K562 (cell line): ENCODE results near the gene VPS26A. TPM values are rescaled to one million over a fixed set of nuclear protein-coding genes. Genes with fewer than 3 reads are reported as not detected.

Experiments
- CBX8 ChIP-seq: fragments of 200-600 bp; sonication (generic); IDR thresholded peaks from 2 replicates; pipeline ENCODE4 v1.6.1; 2012; ENCODE audit warnings: borderline replicate concordance, mixed run types, low read depth, mild to moderate bottlenecking, moderate library complexity, mixed read lengths, low read length, control low read depth, inconsistent platforms; ENCODE audit not compliant: poor library complexity, severe bottlenecking; ENCODE audit errors: extremely low read depth
- CTBP1 ChIP-seq: fragments of 450-650 bp; IDR thresholded peaks from 2 replicates; pipeline ENCODE4 v1.6.1; 2016; ENCODE audit warnings: borderline replicate concordance
- E2F3 ChIP-seq: fragments of 250-450 bp; sonication (Bioruptor Pico); IDR thresholded peaks from 2 replicates; pipeline ENCODE4 v1.4.0; 2020; ENCODE audit warnings: mild to moderate bottlenecking
- GABPB2 ChIP-seq: fragments of 250-450 bp; sonication (Bioruptor Pico); conservative IDR thresholded peaks from 2 replicates; pipeline ENCODE4 v1.5.1; 2021; ENCODE audit warnings: mild to moderate bottlenecking
- GTF2E2 ChIP-seq: fragments of 200-800 bp; sonication (Bioruptor generic); IDR thresholded peaks from 2 replicates; pipeline ENCODE4 v1.6.1; 2016; ENCODE audit warnings: missing genetic modification characterization, missing compliant biosample characterization
- HNRNPK ChIP-seq: fragments of 200-400 bp; formaldehyde crosslinking; IDR thresholded peaks from one replicate; pipeline ENCODE4 v1.6.1; 2018; ENCODE audit warnings: mild to moderate bottlenecking, low read depth, low read length; ENCODE audit not compliant: poor library complexity, severe bottlenecking
- HOXB6 ChIP-seq: fragments of 250-450 bp; sonication (Bioruptor Pico); IDR thresholded peaks from 2 replicates; pipeline ENCODE4 v1.5.1; 2022; ENCODE audit warnings: mild to moderate bottlenecking, borderline replicate concordance
- JUN ChIP-seq, 2 experiments: sonication (generic) in 1 of 2; formaldehyde crosslinking in 1 of 2; IDR thresholded peaks; 2 replicates each; pipeline versions ENCODE4 v1.6.1 to v1.8.0; 2012 to 2022; ENCODE audit warnings: borderline replicate concordance in 2 of 2, mild to moderate bottlenecking in 2 of 2, improper control_type of control experiment in 1 of 2, low read depth in 1 of 2, low read length in 1 of 2, missing genetic modification reagents in 1 of 2
- MEF2D ChIP-seq: conservative IDR thresholded peaks from 2 replicates; pipeline ENCODE4 v1.6.1; 2016; ENCODE audit warnings: low read depth, missing genetic modification characterization, missing compliant biosample characterization
- MTF1 ChIP-seq: fragments of 250-450 bp; sonication (Bioruptor Pico); IDR thresholded peaks from 2 replicates; pipeline ENCODE4 v1.9.0; 2021; ENCODE audit warnings: moderate library complexity, mild to moderate bottlenecking, inconsistent platforms, borderline replicate concordance
- NFE2 ChIP-seq: IDR thresholded peaks from 2 replicates; pipeline ENCODE4 v1.6.1; 2014; ENCODE audit warnings: antibody characterized with exemption, low read depth
- NR2F6 ChIP-seq: fragments of 450-650 bp; formaldehyde crosslinking; IDR thresholded peaks from 2 replicates; pipeline ENCODE4 v1.4.0; 2020; ENCODE audit warnings: mild to moderate bottlenecking
- SETDB1 ChIP-seq: IDR thresholded peaks from one replicate; pipeline ENCODE4 v1.6.1; 2012; ENCODE audit warnings: low read length, control low read depth, inconsistent platforms
- SIN3B ChIP-seq: fragments of 450-650 bp; IDR thresholded peaks from 2 replicates; pipeline ENCODE4 v1.6.1; 2017; ENCODE audit warnings: low read depth, mild to moderate bottlenecking, moderate library complexity
- ZNF23 ChIP-seq: fragments of 250-450 bp; sonication (Bioruptor Pico); IDR thresholded peaks from 2 replicates; pipeline ENCODE4 v1.4.0; 2020; ENCODE audit warnings: mild to moderate bottlenecking
- polyA plus RNA-seq, 8 experiments: library from polyadenylated mRNA; depleted of rRNA in 4 of 8; stranded (reverse) in 5 of 8; unstranded in 3 of 8; fragments of >200 nt; fragmentation: Nextera tagmentation in 2 of 8; fragmentation: Illumina TruSeq in 1 of 8; extraction: Ambion mirVana in 2 of 8; extraction: Trizol in 1 of 8; gene quantifications; 2 replicates each; pipeline versions ENCODE4 v1.2.1 to v1.2.3, GENCODE V29; 2011 to 2014; ENCODE audit warnings: inconsistent platforms in 1 of 8, missing spikeins in 1 of 8
- total RNA-seq, 7 experiments: library from RNA; depleted of rRNA in 6 of 7; stranded (reverse); fragments of >200 nt in 6 of 7; fragmentation: Illumina TruSeq in 2 of 7; extraction: Trizol in 2 of 7; gene quantifications; 2 replicates each; pipeline versions ENCODE4 v1.2.1 to v1.2.3, GENCODE V29; 2011 to 2021; ENCODE audit warnings: low replicate concordance in 1 of 7
- TF ChIP-seq, protein P1 (sequence below): sonication (generic); IDR thresholded peaks from 2 replicates; pipeline ENCODE4 v1.6.1; 2016
- TF ChIP-seq, protein P2 (sequence below), 2 experiments: IDR thresholded peaks; 2 replicates each; pipeline ENCODE4 v1.6.1; 2011; ENCODE audit warnings: borderline replicate concordance in 1 of 2, control low read depth in 1 of 2, low read depth in 1 of 2, low read length in 1 of 2, mild to moderate bottlenecking in 1 of 2, mixed read lengths in 1 of 2, moderate library complexity in 1 of 2; ENCODE audit not compliant: insufficient read depth in 1 of 2, insufficient read length in 1 of 2, poor library complexity in 1 of 2, severe bottlenecking in 1 of 2; ENCODE audit errors: extremely low read depth in 1 of 2
- TF ChIP-seq, protein P3 (sequence below): fragments of 250-450 bp; sonication (Bioruptor Pico); IDR thresholded peaks from 2 replicates; pipeline ENCODE4 v1.8.0; 2022; ENCODE audit warnings: moderate library complexity, mild to moderate bottlenecking, inconsistent platforms
- TF ChIP-seq, protein P4 (sequence below): conservative IDR thresholded peaks from 2 replicates; pipeline ENCODE4 v1.6.1; 2011; ENCODE audit warnings: low read depth, mild to moderate bottlenecking, low read length; ENCODE audit not compliant: control insufficient read depth
- TF ChIP-seq, protein P5 (sequence below): fragments of 250-450 bp; sonication (Bioruptor Pico); IDR thresholded peaks from 2 replicates; pipeline ENCODE4 v1.9.0; 2021; ENCODE audit warnings: mild to moderate bottlenecking
- TF ChIP-seq, protein P6 (sequence below): fragments of 250-450 bp; sonication (Bioruptor Pico); IDR thresholded peaks from 2 replicates; pipeline ENCODE4 v1.5.0; 2022; ENCODE audit warnings: mild to moderate bottlenecking

Gene VPS26A
- total and polyA plus RNA-seq, 9 of the 15 experiments (the other 6 are each of a cell fraction or from before 2014, with no cell fraction given): 47.1 to 137 (median 69.3) TPM

DNA sequence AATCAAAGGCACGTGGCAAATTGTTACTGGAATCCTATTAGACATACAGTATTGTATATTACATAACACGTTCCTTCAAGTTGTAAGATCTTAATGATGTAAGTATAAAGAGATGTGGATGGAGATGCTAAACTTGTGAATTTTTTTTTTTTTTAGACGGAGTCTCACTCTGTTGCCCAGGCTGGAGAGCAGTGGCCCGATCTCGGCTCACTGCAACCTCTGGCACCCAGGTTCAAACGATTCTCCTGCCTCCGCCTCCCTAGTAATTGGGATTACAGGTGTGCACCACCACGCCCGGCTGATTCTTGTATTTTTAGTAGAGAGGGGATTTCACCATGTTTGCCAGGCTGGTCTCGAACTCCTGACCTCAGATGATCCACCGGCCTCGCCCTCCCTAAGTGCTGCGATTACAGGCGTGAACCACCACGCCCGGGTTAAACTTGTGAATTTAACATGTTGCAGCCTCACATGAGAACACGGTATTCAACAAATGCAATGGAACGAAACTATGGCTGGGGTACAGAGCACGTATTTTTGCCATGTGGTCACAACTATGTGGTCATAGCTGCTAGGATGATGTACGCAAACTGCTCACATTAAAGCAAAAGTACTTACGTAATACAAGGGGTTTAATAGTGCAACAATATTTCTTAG lies 55.2 kb downstream of the VPS26A start (continued):
- TF ChIP-seq CBX8: no peak
- TF ChIP-seq ZNF23 (CRISPR knock-in tag): no peak
- TF ChIP-seq GTF2E2 (tag): 0 out of 2 replicates have a peak, but pooled peaks have one; percentile 15
- TF ChIP-seq, protein P1, sequence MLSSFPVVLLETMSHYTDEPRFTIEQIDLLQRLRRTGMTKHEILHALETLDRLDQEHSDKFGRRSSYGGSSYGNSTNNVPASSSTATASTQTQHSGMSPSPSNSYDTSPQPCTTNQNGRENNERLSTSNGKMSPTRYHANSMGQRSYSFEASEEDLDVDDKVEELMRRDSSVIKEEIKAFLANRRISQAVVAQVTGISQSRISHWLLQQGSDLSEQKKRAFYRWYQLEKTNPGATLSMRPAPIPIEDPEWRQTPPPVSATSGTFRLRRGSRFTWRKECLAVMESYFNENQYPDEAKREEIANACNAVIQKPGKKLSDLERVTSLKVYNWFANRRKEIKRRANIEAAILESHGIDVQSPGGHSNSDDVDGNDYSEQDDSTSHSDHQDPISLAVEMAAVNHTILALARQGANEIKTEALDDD: no peak
- TF ChIP-seq SIN3B: no peak
- no peak for TF ChIP-seq MTF1 (CRISPR knock-in tag)
- no peak for TF ChIP-seq JUN (IDR thresholded peaks at IDR 0.05; ENCODE audit: borderline replicate concordance, low read depth, low read length)
- peak; percentile 69; the same call in 1 of the 2 replicates for TF ChIP-seq JUN (CRISPR knock-in tag; IDR thresholded peaks at IDR 0.05; ENCODE audit: borderline replicate concordance)
- no peak for TF ChIP-seq MEF2D
- TF ChIP-seq GABPB2 (CRISPR knock-in tag): no peak
- TF ChIP-seq, protein P2, sequence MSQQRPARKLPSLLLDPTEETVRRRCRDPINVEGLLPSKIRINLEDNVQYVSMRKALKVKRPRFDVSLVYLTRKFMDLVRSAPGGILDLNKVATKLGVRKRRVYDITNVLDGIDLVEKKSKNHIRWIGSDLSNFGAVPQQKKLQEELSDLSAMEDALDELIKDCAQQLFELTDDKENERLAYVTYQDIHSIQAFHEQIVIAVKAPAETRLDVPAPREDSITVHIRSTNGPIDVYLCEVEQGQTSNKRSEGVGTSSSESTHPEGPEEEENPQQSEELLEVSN (IDR thresholded peaks at IDR 0.05; ENCODE audit: borderline replicate concordance in 1 of 2, extremely low read depth in 1 of 2, insufficient read depth in 1 of 2, insufficient read length in 1 of 2, low read depth in 1 of 2, low read length in 1 of 2, poor library complexity in 1 of 2, severe bottlenecking in 1 of 2): no peak
- TF ChIP-seq NR2F6 (CRISPR knock-in tag): no peak
- no peak for TF ChIP-seq SETDB1
- no peak for TF ChIP-seq HNRNPK
- TF ChIP-seq, protein P3, sequence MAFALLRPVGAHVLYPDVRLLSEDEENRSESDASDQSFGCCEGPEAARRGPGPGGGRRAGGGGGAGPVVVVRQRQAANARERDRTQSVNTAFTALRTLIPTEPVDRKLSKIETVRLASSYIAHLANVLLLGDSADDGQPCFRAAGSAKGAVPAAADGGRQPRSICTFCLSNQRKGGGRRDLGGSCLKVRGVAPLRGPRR (CRISPR knock-in tag): no peak
- TF ChIP-seq, protein P4, sequence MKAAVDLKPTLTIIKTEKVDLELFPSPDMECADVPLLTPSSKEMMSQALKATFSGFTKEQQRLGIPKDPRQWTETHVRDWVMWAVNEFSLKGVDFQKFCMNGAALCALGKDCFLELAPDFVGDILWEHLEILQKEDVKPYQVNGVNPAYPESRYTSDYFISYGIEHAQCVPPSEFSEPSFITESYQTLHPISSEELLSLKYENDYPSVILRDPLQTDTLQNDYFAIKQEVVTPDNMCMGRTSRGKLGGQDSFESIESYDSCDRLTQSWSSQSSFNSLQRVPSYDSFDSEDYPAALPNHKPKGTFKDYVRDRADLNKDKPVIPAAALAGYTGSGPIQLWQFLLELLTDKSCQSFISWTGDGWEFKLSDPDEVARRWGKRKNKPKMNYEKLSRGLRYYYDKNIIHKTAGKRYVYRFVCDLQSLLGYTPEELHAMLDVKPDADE: no peak
- no peak for TF ChIP-seq NFE2
- TF ChIP-seq, protein P5, sequence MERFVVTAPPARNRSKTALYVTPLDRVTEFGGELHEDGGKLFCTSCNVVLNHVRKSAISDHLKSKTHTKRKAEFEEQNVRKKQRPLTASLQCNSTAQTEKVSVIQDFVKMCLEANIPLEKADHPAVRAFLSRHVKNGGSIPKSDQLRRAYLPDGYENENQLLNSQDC (CRISPR knock-in tag): no peak
- TF ChIP-seq CTBP1: 0 out of 2 replicates have a peak, but pooled peaks have one; percentile 5
- no peak for TF ChIP-seq HOXB6 (CRISPR knock-in tag)
- TF ChIP-seq, protein P6, sequence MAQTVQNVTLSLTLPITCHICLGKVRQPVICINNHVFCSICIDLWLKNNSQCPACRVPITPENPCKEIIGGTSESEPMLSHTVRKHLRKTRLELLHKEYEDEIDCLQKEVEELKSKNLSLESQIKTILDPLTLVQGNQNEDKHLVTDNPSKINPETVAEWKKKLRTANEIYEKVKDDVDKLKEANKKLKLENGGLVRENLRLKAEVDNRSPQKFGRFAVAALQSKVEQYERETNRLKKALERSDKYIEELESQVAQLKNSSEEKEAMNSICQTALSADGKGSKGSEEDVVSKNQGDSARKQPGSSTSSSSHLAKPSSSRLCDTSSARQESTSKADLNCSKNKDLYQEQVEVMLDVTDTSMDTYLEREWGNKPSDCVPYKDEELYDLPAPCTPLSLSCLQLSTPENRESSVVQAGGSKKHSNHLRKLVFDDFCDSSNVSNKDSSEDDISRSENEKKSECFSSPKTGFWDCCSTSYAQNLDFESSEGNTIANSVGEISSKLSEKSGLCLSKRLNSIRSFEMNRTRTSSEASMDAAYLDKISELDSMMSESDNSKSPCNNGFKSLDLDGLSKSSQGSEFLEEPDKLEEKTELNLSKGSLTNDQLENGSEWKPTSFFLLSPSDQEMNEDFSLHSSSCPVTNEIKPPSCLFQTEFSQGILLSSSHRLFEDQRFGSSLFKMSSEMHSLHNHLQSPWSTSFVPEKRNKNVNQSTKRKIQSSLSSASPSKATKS (CRISPR knock-in tag): no peak
- no peak for TF ChIP-seq E2F3 (CRISPR knock-in tag)
